Activated CD8-positive, alpha-beta memory T cell treated with anti-CD3 and anti-CD28 coated beads, Interleukin-2, amount 10 ng/mL, durations not matched to agents 7 days and 5 days (primary cell): ENCODE results near the gene CAMSAP1. TPM values are rescaled to one million over a fixed set of nuclear protein-coding genes. Genes with fewer than 3 reads are reported as not detected.

Experiments used
- total RNA-seq, 2 experiments: library from RNA; stranded (reverse); gene quantifications; one replicate each; pipeline ENCODE4 v1.2.3, GENCODE V29; 2021

CAMSAP1 gene
- total RNA-seq, 2 experiments from 2014 or later = 20.3 to 22.7 TPM

Other genes with a start within 250 kb of the CAMSAP1 start
- not detected for gene LCN9, start 244.2 kb downstream of the CAMSAP1 start, total RNA-seq
- gene SOHLH1, start 208.1 kb downstream of the CAMSAP1 start, total RNA-seq = not detected
- gene KCNT1, start 205.4 kb downstream of the CAMSAP1 start, total RNA-seq = not detected
- gene UBAC1, start 53.8 kb upstream of the CAMSAP1 start, total RNA-seq = 10 to 100 TPM; 32.6 to 36.5 TPM
- gene NACC2, start 187.7 kb upstream of the CAMSAP1 start, total RNA-seq = 1 to 10 TPM; 6.3 to 9.7 TPM
- gene TMEM250, start 211.3 kb upstream of the CAMSAP1 start, total RNA-seq = 10 to 100 TPM; 42.5 to 44.5 TPM